Measurements from ENCODE around the gene P2RX3. TPM values are rescaled to one million over a fixed set of nuclear protein-coding genes. Genes with fewer than 3 reads are reported as not detected.
A peak's percentile ranks its signal among the peaks of the same experiment; 100 is the strongest.

P2RX3 gene
- total and polyA plus RNA-seq, 2 experiments from 2014 or later, result not detected

- TF ChIP-seq EZH2phosphoT487 (IDR thresholded peaks at IDR 0.05; ENCODE audit: low read depth, severe bottlenecking, unreplicated experiment) (no peak), EZH2 (IDR thresholded peaks at IDR 0.05; ENCODE audit: borderline replicate concordance) (no peak), CTCF (IDR thresholded peaks at IDR 0.05; ENCODE audit: poor library complexity) (no peak)
Observed at GRCh38 chr11:57306161-57306876, 31.8 kb upstream of the P2RX3 start.

GRCh38 chr11:57306940-57307565 is 31.1 kb upstream of the P2RX3 start:
- Histone ChIP-seq H3K4me1 (ENCODE audit: insufficient read depth) (peaks cover 29% of the 10 kb centered on the region), H4K20me1 (ENCODE audit: insufficient read depth, poor library complexity, severe bottlenecking) (peaks cover 30% of the 10 kb centered on the region), H3K9me2 (replicated peaks; ENCODE audit: insufficient read depth) (no peaks in the 10 kb centered on the region), H3K4me3 (no peak overlapping the region), H3K27me3 (no peaks in the 10 kb centered on the region), H2AFZ (no peak overlapping the region), H3K27ac (no peak overlapping the region), H3K9me3 (ENCODE audit: low read depth) (no peaks in the 10 kb centered on the region), H3K36me3 (replicated peaks; ENCODE audit: insufficient read depth, low read depth) (no peaks in the 10 kb centered on the region), H3K4me2 (peak overlapping the region; percentile 54), H3K79me2 (peaks cover 70% of the 10 kb centered on the region)
- no peak for DNase-seq (ENCODE audit: low spot score)
- TF ChIP-seq EZH2 (IDR thresholded peaks at IDR 0.05; ENCODE audit: borderline replicate concordance) (no peak), CTCF (IDR thresholded peaks at IDR 0.05; ENCODE audit: poor library complexity) (no peak), EZH2phosphoT487 (IDR thresholded peaks at IDR 0.05; ENCODE audit: low read depth, severe bottlenecking, unreplicated experiment) (no peak)
- 83% methylated on average over 9 of the region's 9 CpGs for WGBS (ENCODE audit: low lambda C conversion rate, missing lambda C conversion rate)

More at GRCh38 chr11:57306161-57306876, 31.8 kb upstream of the P2RX3 start:
- H2AFZ ChIP-seq, result no peak overlapping the region
- no peaks in the 10 kb centered on the region for H3K27me3 ChIP-seq
- peaks cover 24% of the 10 kb centered on the region for H3K4me1 ChIP-seq (ENCODE audit: insufficient read depth)
- no peaks in the 10 kb centered on the region for H3K36me3 ChIP-seq (replicated peaks; ENCODE audit: insufficient read depth, low read depth)
- no peaks in the 10 kb centered on the region for H3K9me2 ChIP-seq (replicated peaks; ENCODE audit: insufficient read depth)
- H3K4me3 ChIP-seq, result no peak overlapping the region
- H4K20me1 ChIP-seq (ENCODE audit: insufficient read depth, poor library complexity, severe bottlenecking), result peaks cover 30% of the 10 kb centered on the region
- H3K79me2 ChIP-seq, result peaks cover 70% of the 10 kb centered on the region
- peak overlapping the region; percentile 54 for H3K4me2 ChIP-seq
- H3K9me3 ChIP-seq (ENCODE audit: low read depth), result no peaks in the 10 kb centered on the region
- H3K27ac ChIP-seq, result no peak overlapping the region
- no peak for DNase-seq (ENCODE audit: low spot score)
- 79% methylated on average over 15 of the region's 15 CpGs for WGBS (ENCODE audit: low lambda C conversion rate, missing lambda C conversion rate)

GRCh38 chr11:57307666-57308270 is 30.4 kb upstream of the P2RX3 start:
- peaks cover 30% of the 10 kb centered on the region for H4K20me1 ChIP-seq (ENCODE audit: insufficient read depth, poor library complexity, severe bottlenecking)
- no peaks in the 10 kb centered on the region for H3K27me3 ChIP-seq
- H3K79me2 ChIP-seq, result peaks cover 70% of the 10 kb centered on the region
- no peak overlapping the region for H2AFZ ChIP-seq
- H3K9me3 ChIP-seq (ENCODE audit: low read depth), result no peaks in the 10 kb centered on the region
- H3K9me2 ChIP-seq (replicated peaks; ENCODE audit: insufficient read depth), result no peaks in the 10 kb centered on the region
- no peak overlapping the region for H3K27ac ChIP-seq
- 83% methylated on average over 7 of the region's 7 CpGs for WGBS (ENCODE audit: low lambda C conversion rate, missing lambda C conversion rate)
- H3K4me1 ChIP-seq (ENCODE audit: insufficient read depth), result peaks cover 35% of the 10 kb centered on the region
- DNase-seq (ENCODE audit: low spot score), result no peak
- no peaks in the 10 kb centered on the region for H3K36me3 ChIP-seq (replicated peaks; ENCODE audit: insufficient read depth, low read depth)
- H3K4me3 ChIP-seq, result no peak overlapping the region
- TF ChIP-seq CTCF (IDR thresholded peaks at IDR 0.05; ENCODE audit: poor library complexity) (no peak), EZH2phosphoT487 (IDR thresholded peaks at IDR 0.05; ENCODE audit: low read depth, severe bottlenecking, unreplicated experiment) (no peak), EZH2 (IDR thresholded peaks at IDR 0.05; ENCODE audit: borderline replicate concordance) (no peak)
- peak overlapping the region; percentile 54 for H3K4me2 ChIP-seq
